DMS 273 treated with DMSO at 0.1 percent for 48 hours (cell line): Measurements from ENCODE around the gene FXN.
"Not testable (repeated sequence)": the region's sequence is repeated elsewhere in the genome, so short reads cannot be mapped to it uniquely, and the experiment has no call there.

Source experiments
- DNase-seq: peaks from one replicate; lab custom pipeline; 2025; lab: John Stamatoyannopoulos, UW

Gene FXN

GRCh38 chr9:69104830-69105527 is 69.4 kb downstream of the FXN start:
- DNase-seq, result no peak

GRCh38 chr9:69107771-69108170 is 72.2 kb downstream of the FXN start:
- no peak for DNase-seq

- DNase-seq, result not testable (repeated sequence)
Observed at GRCh38 chr9:69108706-69109105, 73.2 kb downstream of the FXN start.

- no peak for DNase-seq
Observed at GRCh38 chr9:69109152-69109551, 73.6 kb downstream of the FXN start.

GRCh38 chr9:69112646-69113045 is 77.1 kb downstream of the FXN start:
- DNase-seq, result not testable (repeated sequence)

- no peak for DNase-seq
Observed at GRCh38 chr9:69115621-69116020, 80.1 kb downstream of the FXN start.

GRCh38 chr9:69118656-69119055 is 83.1 kb downstream of the FXN start:
- no peak for DNase-seq

GRCh38 chr9:69120380-69121154 is 85.0 kb downstream of the FXN start:
- DNase-seq, result no peak

- no peak for DNase-seq
Observed at GRCh38 chr9:69121155-69122081, 85.9 kb downstream of the FXN start.

GRCh38 chr9:69122082-69122548 is 86.6 kb downstream of the FXN start:
- DNase-seq, result no peak

GRCh38 chr9:69122549-69123141 is 87.1 kb downstream of the FXN start:
- no peak for DNase-seq

- no peak for DNase-seq
Observed at GRCh38 chr9:69130456-69131441, 95.2 kb downstream of the FXN start.

- DNase-seq, result no peak
Observed at GRCh38 chr9:69131682-69132081, 96.1 kb downstream of the FXN start.

GRCh38 chr9:69132361-69132760 is 96.8 kb downstream of the FXN start:
- no peak for DNase-seq

- DNase-seq, result no peak
Observed at GRCh38 chr9:69134412-69134811, 98.9 kb downstream of the FXN start.

- DNase-seq, result no peak
Observed at GRCh38 chr9:69136185-69136584, 100.6 kb downstream of the FXN start.

GRCh38 chr9:69136779-69137178 is 101.2 kb downstream of the FXN start:
- DNase-seq, result no peak

- DNase-seq, result no peak
Observed at GRCh38 chr9:69137311-69137710, 101.8 kb downstream of the FXN start.

GRCh38 chr9:69139596-69139995 is 104.0 kb downstream of the FXN start:
- DNase-seq, result no peak

- DNase-seq, result no peak
Observed at GRCh38 chr9:69140123-69140735, 104.7 kb downstream of the FXN start.
